LNCaP clone FGC (cell line): ENCODE measurements around the gene SIX3.

Source experiments
- DNase-seq: peaks from one replicate; pipeline ENCODE4 v3.0.0-alpha.2; 2011; ENCODE audit warnings: low read depth
- H3K4me3 ChIP-seq: 2 replicates; pipeline ENCODE4 v1.5.1; 2011; ENCODE audit warnings: mild to moderate bottlenecking, low read depth, low read length, control low read depth
- CTCF ChIP-seq: IDR thresholded peaks from 2 replicates; pipeline ENCODE4 v1.5.1; 2012; ENCODE audit warnings: mild to moderate bottlenecking; ENCODE audit not compliant: control insufficient read depth, insufficient read depth; ENCODE audit errors: extremely low read depth

The SIX3 gene

GRCh38 chr2:44949329-44950151, 8.0 kb downstream of the SIX3 start:
- no peak for DNase-seq
- no peak overlapping the region for H3K4me3 ChIP-seq
- no peak for TF ChIP-seq CTCF

- H3K4me3 ChIP-seq = no peak overlapping the region
- no peak for DNase-seq
- no peak for TF ChIP-seq CTCF
These were observed 9.1 kb downstream of the SIX3 start for GRCh38 chr2:44950646-44951045.

- no peak for DNase-seq
- H3K4me3 ChIP-seq = no peak overlapping the region
- no peak for TF ChIP-seq CTCF
These were observed 9.6 kb downstream of the SIX3 start for GRCh38 chr2:44951124-44951523.

GRCh38 chr2:44951714-44952113, 10.2 kb downstream of the SIX3 start:
- no peak overlapping the region for H3K4me3 ChIP-seq
- no peak for DNase-seq
- TF ChIP-seq CTCF = no peak

- no peak for DNase-seq
- TF ChIP-seq CTCF = no peak
- no peak overlapping the region for H3K4me3 ChIP-seq
These were observed 10.8 kb downstream of the SIX3 start for GRCh38 chr2:44952143-44952805.

GRCh38 chr2:44952806-44953498, 11.4 kb downstream of the SIX3 start:
- no peak overlapping the region for H3K4me3 ChIP-seq

More at GRCh38 chr2:44952806-44953498, 11.4 kb downstream of the SIX3 start:
- no peak for DNase-seq
- TF ChIP-seq CTCF = no peak
